HepG2 (cell line): Measurements from ENCODE around the gene RB1. TPM values are rescaled to one million over a fixed set of nuclear protein-coding genes. Genes with fewer than 3 reads are reported as not detected.

ENCODE experiments used
- LCORL ChIP-seq, 2 experiments: fragments of 450-650 bp in 1 of 2; sonication (generic) in 1 of 2; formaldehyde crosslinking in 1 of 2; IDR thresholded peaks; 2 replicates each; pipeline versions ENCODE4 v1.5.0 to v1.6.1; 2017 to 2020; ENCODE audit warnings: antibody characterized with exemption in 1 of 2, missing genetic modification reagents in 1 of 2
- NR1H2 ChIP-seq: sonication (generic); formaldehyde crosslinking; IDR thresholded peaks from 2 replicates; pipeline ENCODE4 v1.8.1; 2022; ENCODE audit warnings: low read depth, missing genetic modification reagents, borderline replicate concordance
- ZNF17 ChIP-seq: sonication (generic); formaldehyde crosslinking; IDR thresholded peaks from 2 replicates; pipeline ENCODE4 v1.5.0; 2020; ENCODE audit warnings: mild to moderate bottlenecking, missing genetic modification reagents
- ZNF549 ChIP-seq: sonication (generic); formaldehyde crosslinking; IDR thresholded peaks from 2 replicates; pipeline ENCODE4 v1.5.0; 2020; ENCODE audit warnings: missing genetic modification reagents
- polyA plus RNA-seq, 8 experiments: library from polyadenylated mRNA; depleted of rRNA in 3 of 8; stranded (reverse) in 7 of 8; unstranded in 1 of 8; fragments of >200 nt; fragmentation: Illumina TruSeq in 4 of 8; extraction: Trizol in 4 of 8; gene quantifications; 2 replicates each; pipeline versions ENCODE4 v1.2.1 to v1.2.3, GENCODE V29; 2011 to 2016; ENCODE audit warnings: low read depth in 4 of 8, missing spikeins in 1 of 8, mixed read lengths in 1 of 8; ENCODE audit not compliant: insufficient read depth in 1 of 8
- total RNA-seq, 5 experiments: library from RNA; depleted of rRNA; stranded (reverse); fragments of >200 nt; fragmentation: Illumina TruSeq; extraction: Trizol; gene quantifications; 2 replicates each; pipeline ENCODE4 v1.2.3, GENCODE V29; 2016; ENCODE audit warnings: low read depth in 1 of 5
- TF ChIP-seq, protein P1 (sequence below): sonication (generic); formaldehyde crosslinking; IDR thresholded peaks from 2 replicates; pipeline ENCODE4 v1.4.0; 2020; ENCODE audit warnings: mild to moderate bottlenecking, missing genetic modification reagents
- TF ChIP-seq, protein P2 (sequence below): sonication (generic); formaldehyde crosslinking; IDR thresholded peaks from 2 replicates; pipeline ENCODE4 v1.4.0; 2020; ENCODE audit warnings: missing genetic modification reagents, borderline replicate concordance
- TF ChIP-seq, protein P3 (sequence below): sonication (generic); formaldehyde crosslinking; IDR thresholded peaks from 2 replicates; pipeline ENCODE4 v1.5.1; 2020; ENCODE audit warnings: missing genetic modification reagents, mild to moderate bottlenecking, borderline replicate concordance
- TF ChIP-seq, protein P4 (sequence below): sonication (generic); formaldehyde crosslinking; IDR thresholded peaks from 2 replicates; pipeline ENCODE4 v1.4.0; 2020; ENCODE audit warnings: missing genetic modification reagents, mild to moderate bottlenecking, borderline replicate concordance

RB1 gene
- total and polyA plus RNA-seq, 2 of the 13 experiments (the other 11 are each of a cell fraction or from before 2014, with no cell fraction given), result 15.6 to 23.7 TPM

DNA sequence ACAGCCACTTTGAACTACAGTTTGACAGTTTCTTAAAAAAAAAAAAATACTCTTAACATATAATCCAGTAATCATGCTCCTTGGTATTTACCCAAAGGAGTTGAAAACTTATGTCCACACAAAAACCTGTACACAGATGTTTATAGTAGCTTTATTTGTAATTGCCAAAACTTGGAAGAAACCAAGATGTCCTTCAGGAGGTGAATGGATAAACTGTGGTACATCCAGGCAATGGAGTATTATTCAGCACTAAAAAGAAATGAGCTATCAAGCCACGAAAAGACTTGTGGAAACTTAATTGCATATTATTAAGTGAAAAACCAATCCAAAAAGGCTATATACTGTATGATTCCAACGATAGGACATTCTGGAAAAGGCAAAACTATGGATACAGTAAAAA, 184.4 kb downstream of the RB1 start (continued):
- TF ChIP-seq, protein P1, sequence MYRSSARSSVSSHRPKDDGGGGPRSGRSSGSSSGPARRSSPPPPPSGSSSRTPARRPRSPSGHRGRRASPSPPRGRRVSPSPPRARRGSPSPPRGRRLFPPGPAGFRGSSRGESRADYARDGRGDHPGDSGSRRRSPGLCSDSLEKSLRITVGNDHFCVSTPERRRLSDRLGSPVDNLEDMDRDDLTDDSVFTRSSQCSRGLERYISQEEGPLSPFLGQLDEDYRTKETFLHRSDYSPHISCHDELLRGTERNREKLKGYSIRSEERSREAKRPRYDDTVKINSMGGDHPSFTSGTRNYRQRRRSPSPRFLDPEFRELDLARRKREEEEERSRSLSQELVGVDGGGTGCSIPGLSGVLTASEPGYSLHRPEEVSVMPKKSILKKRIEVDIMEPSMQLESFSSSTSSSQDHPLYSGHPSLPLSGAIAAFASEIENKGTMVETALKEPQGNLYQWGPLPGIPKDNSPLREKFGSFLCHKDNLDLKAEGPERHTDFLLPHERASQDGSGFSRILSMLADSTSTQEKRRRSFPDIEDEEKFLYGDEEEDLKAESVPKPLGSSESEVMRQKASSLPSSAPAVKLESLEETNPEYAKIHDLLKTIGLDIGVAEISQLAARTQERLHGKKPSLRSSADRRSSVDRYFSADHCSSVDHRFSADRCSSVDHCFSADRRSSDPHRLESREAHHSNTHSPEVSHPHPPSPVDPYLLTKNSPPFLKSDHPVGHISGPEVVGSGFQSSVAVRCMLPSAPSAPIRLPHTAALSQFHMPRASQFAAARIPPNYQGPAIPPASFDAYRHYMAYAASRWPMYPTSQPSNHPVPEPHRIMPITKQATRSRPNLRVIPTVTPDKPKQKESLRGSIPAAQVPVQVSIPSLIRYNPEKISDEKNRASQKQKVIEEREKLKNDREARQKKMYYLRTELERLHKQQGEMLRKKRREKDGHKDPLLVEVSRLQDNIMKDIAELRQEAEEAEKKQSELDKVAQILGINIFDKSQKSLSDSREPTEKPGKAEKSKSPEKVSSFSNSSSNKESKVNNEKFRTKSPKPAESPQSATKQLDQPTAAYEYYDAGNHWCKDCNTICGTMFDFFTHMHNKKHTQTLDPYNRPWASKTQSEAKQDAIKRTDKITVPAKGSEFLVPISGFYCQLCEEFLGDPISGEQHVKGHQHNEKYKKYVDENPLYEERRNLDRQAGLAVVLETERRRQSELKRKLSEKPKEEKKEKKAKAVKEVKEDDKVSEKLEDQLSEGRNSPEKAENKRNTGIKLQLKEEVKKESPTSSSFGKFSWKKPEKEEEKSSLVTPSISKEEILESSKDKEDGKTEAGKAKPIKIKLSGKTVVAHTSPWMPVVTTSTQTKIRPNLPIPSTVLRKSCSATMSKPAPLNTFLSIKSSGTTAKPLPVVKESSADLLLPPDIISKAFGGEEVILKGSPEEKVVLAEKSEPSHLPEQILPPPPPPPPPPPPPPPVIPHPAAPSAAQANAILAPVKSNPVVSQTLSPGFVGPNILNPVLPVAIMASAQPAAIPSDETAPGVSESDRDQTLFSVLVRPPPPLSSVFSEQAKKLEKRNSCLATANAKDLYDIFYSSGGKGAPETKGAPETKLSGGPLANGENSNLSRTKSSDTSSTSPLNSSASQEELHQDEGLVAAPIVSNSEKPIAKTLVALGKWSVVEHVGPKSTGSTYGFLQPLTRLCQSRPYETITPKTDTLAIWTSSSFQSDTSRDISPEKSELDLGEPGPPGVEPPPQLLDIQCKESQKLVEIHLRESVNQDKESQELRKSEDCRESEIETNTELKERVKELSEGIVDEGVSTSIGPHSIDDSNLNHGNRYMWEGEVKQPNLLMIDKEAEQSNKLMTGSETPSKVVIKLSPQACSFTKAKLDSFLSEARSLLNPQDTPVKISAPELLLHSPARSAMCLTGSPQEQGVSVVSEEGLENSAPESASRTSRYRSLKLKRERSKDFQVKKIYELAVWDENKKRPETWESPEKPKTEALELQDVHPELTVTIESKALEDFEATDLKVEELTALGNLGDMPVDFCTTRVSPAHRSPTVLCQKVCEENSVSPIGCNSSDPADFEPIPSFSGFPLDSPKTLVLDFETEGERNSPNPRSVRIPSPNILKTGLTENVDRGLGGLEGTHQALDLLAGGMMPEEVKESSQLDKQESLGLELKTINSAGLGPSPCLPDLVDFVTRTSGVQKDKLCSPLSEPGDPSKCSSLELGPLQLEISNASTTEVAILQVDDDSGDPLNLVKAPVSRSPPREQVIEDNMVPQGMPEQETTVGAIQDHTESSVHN (CRISPR knock-in tag), result no peak
- TF ChIP-seq, protein P2, sequence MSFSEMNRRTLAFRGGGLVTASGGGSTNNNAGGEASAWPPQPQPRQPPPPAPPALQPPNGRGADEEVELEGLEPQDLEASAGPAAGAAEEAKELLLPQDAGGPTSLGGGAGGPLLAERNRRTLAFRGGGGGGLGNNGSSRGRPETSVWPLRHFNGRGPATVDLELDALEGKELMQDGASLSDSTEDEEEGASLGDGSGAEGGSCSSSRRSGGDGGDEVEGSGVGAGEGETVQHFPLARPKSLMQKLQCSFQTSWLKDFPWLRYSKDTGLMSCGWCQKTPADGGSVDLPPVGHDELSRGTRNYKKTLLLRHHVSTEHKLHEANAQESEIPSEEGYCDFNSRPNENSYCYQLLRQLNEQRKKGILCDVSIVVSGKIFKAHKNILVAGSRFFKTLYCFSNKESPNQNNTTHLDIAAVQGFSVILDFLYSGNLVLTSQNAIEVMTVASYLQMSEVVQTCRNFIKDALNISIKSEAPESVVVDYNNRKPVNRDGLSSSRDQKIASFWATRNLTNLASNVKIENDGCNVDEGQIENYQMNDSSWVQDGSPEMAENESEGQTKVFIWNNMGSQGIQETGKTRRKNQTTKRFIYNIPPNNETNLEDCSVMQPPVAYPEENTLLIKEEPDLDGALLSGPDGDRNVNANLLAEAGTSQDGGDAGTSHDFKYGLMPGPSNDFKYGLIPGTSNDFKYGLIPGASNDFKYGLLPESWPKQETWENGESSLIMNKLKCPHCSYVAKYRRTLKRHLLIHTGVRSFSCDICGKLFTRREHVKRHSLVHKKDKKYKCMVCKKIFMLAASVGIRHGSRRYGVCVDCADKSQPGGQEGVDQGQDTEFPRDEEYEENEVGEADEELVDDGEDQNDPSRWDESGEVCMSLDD, result no peak
- TF ChIP-seq LCORL (IDR thresholded peaks at IDR 0.05) (no peak), LCORL (CRISPR knock-in tag; IDR thresholded peaks at IDR 0.05) (no peak), NR1H2 (CRISPR knock-in tag) (no peak), ZNF17 (no peak), ZNF549 (CRISPR knock-in tag) (no peak)
- TF ChIP-seq, protein P3, sequence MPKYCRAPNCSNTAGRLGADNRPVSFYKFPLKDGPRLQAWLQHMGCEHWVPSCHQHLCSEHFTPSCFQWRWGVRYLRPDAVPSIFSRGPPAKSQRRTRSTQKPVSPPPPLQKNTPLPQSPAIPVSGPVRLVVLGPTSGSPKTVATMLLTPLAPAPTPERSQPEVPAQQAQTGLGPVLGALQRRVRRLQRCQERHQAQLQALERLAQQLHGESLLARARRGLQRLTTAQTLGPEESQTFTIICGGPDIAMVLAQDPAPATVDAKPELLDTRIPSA, result no peak
- TF ChIP-seq, protein P4, sequence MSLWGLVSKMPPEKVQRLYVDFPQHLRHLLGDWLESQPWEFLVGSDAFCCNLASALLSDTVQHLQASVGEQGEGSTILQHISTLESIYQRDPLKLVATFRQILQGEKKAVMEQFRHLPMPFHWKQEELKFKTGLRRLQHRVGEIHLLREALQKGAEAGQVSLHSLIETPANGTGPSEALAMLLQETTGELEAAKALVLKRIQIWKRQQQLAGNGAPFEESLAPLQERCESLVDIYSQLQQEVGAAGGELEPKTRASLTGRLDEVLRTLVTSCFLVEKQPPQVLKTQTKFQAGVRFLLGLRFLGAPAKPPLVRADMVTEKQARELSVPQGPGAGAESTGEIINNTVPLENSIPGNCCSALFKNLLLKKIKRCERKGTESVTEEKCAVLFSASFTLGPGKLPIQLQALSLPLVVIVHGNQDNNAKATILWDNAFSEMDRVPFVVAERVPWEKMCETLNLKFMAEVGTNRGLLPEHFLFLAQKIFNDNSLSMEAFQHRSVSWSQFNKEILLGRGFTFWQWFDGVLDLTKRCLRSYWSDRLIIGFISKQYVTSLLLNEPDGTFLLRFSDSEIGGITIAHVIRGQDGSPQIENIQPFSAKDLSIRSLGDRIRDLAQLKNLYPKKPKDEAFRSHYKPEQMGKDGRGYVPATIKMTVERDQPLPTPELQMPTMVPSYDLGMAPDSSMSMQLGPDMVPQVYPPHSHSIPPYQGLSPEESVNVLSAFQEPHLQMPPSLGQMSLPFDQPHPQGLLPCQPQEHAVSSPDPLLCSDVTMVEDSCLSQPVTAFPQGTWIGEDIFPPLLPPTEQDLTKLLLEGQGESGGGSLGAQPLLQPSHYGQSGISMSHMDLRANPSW, result no peak
